Measurements from ENCODE around the gene IL1RAPL2.

GRCh38 chrX:105471597-105471996 is 905.6 kb downstream of the IL1RAPL2 start:
- no peak for TF ChIP-seq CTCF (IDR thresholded peaks at IDR 0.05; ENCODE audit: low read depth, low read length, poor library complexity, severe bottlenecking)
- TF ChIP-seq EZH2phosphoT487 (IDR thresholded peaks at IDR 0.05; ENCODE audit: borderline replicate concordance, low read length), result no peak

All from DOHH2 (cell line).